ENCODE results near the gene PNKP. TPM values are rescaled to one million over a fixed set of nuclear protein-coding genes. Genes with fewer than 3 reads are reported as not detected.

The PNKP gene
- total RNA-seq, 1 experiment from 2014 or later, result 141 TPM

- Histone ChIP-seq H3K4me3 (ENCODE audit: low read length) (peak overlapping the region; percentile 86), H3K9me2 (replicated peaks; ENCODE audit: low read length) (no peaks in the 10 kb centered on the region), H3F3A (ENCODE audit: low read length, unreplicated experiment) (no peaks in the 10 kb centered on the region), H2AFZ (ENCODE audit: low read length) (peak overlapping the region; percentile 89), H3K4me2 (ENCODE audit: low read length) (peak overlapping the region; percentile 93), H3K9me3 (ENCODE audit: low read length) (no peaks in the 10 kb centered on the region), H3K36me3 (ENCODE audit: low read depth, low read length) (no peaks in the 10 kb centered on the region), H3K27me3 (ENCODE audit: low read length) (no peaks in the 10 kb centered on the region), H3K4me1 (ENCODE audit: insufficient read depth, low read length) (peaks cover 37% of the 10 kb centered on the region), H3K79me2 (ENCODE audit: low read length) (peaks cover 41% of the 10 kb centered on the region), H3K27ac (ENCODE audit: low read length) (peak overlapping the region; percentile 91), H4K20me1 (ENCODE audit: low read length) (peaks cover 23% of the 10 kb centered on the region; the same call in 1 of the 2 replicates), H3K9ac (ENCODE audit: low read length) (peak overlapping the region; percentile 89)
- ATAC-seq, result no peak
- ChIA-PET CTCF (no interaction called here), POLR2A (ENCODE audit: unreplicated experiment) (interaction anchor here (0.5 to 0.9 kb wide), 4 partner anchors 18 to 91 kb away, joined by 3 to 23 read pairs (median 5); partner anchors contain the start of gene PNKP)
- BruUV-seq (replicated peaks), result TSS peak; percentile 53
- intact Hi-C loops (cut with micrococcal nuclease), result loop anchor here (1.0 to 5.0 kb wide), 4 partner anchors 31 to 97 kb away; partner anchors contain the start of genes AP2A1, FUZ and MED25
- no peak for TF ChIP-seq EZH2 (IDR thresholded peaks at IDR 0.05; ENCODE audit: low read length, unreplicated experiment)
- no peak for TF ChIP-seq CTCF (conservative IDR thresholded peaks at IDR 0.05; ENCODE audit: low read depth, low read length)
- TF ChIP-seq EZH2phosphoT487 (IDR thresholded peaks at IDR 0.05; ENCODE audit: borderline replicate concordance, low read length), result no peak
- no peak for DNase-seq
Measured at GRCh38 chr19:49849433-49850220, 17.7 kb downstream of the PNKP start.

GRCh38 chr19:49848938-49849337 is 18.4 kb downstream of the PNKP start:
- Histone ChIP-seq H3K4me1 (ENCODE audit: insufficient read depth, low read length) (peaks cover 37% of the 10 kb centered on the region), H3K36me3 (ENCODE audit: low read depth, low read length) (no peaks in the 10 kb centered on the region), H3F3A (ENCODE audit: low read length, unreplicated experiment) (no peaks in the 10 kb centered on the region), H3K9me3 (ENCODE audit: low read length) (no peaks in the 10 kb centered on the region), H4K20me1 (ENCODE audit: low read length) (peaks cover 17% of the 10 kb centered on the region; the same call in 1 of the 2 replicates), H3K4me2 (ENCODE audit: low read length) (peak overlapping the region; percentile 68), H3K79me2 (ENCODE audit: low read length) (peaks cover 35% of the 10 kb centered on the region), H2AFZ (ENCODE audit: low read length) (no peak overlapping the region), H3K9ac (ENCODE audit: low read length) (no peak overlapping the region; the same call in 1 of the 2 replicates), H3K9me2 (replicated peaks; ENCODE audit: low read length) (no peaks in the 10 kb centered on the region), H3K27me3 (ENCODE audit: low read length) (no peaks in the 10 kb centered on the region), H3K27ac (ENCODE audit: low read length) (peak overlapping the region; percentile 66), H3K4me3 (ENCODE audit: low read length) (no peak overlapping the region)
- DNase-seq (peak; percentile 30), ATAC-seq (no peak)
- intact Hi-C loops (cut with micrococcal nuclease), result loop anchor here (5.0 kb wide), 1 partner anchor 97 kb away; no protein-coding TSS in a partner anchor
- ChIA-PET POLR2A (ENCODE audit: unreplicated experiment) (no interaction called here), CTCF (no interaction called here)
- TF ChIP-seq EZH2phosphoT487 (IDR thresholded peaks at IDR 0.05; ENCODE audit: borderline replicate concordance, low read length), result no peak
- no peak for TF ChIP-seq EZH2 (IDR thresholded peaks at IDR 0.05; ENCODE audit: low read length, unreplicated experiment)
- no peak for TF ChIP-seq CTCF (conservative IDR thresholded peaks at IDR 0.05; ENCODE audit: low read depth, low read length)
- BruUV-seq (replicated peaks), result no TSS peak

Data from PC-3 (cell line).